GM12891 (cell line): Measurements from ENCODE around the gene FN3KRP.

ENCODE experiments used
- PAX5 ChIP-seq: IDR thresholded peaks from 2 replicates; pipeline ENCODE4 v1.6.1; 2011; ENCODE audit warnings: low read length, moderate library complexity, mild to moderate bottlenecking; ENCODE audit not compliant: insufficient read depth, severe bottlenecking
- POLR2A ChIP-seq: IDR thresholded peaks from 2 replicates; pipeline ENCODE4 v1.6.1; 2011; ENCODE audit warnings: low read depth, low read length, control low read depth
- POLR2AphosphoS5 ChIP-seq: IDR thresholded peaks from 2 replicates; pipeline ENCODE4 v1.6.1; 2011; ENCODE audit warnings: low read depth, low read length, control low read depth
- POU2F2 ChIP-seq: IDR thresholded peaks from 2 replicates; pipeline ENCODE4 v1.6.1; 2011; ENCODE audit warnings: low read depth, mild to moderate bottlenecking, control low read depth, low read length, moderate library complexity
- SPI1 ChIP-seq: IDR thresholded peaks from 2 replicates; pipeline ENCODE4 v1.6.1; 2011; ENCODE audit warnings: low read depth, low read length, control low read depth
- TAF1 ChIP-seq: IDR thresholded peaks from 2 replicates; pipeline ENCODE4 v1.6.1; 2011; ENCODE audit warnings: low read depth, low read length, control low read depth

- TF ChIP-seq POLR2A (no peak), TAF1 (no peak), POLR2AphosphoS5 (no peak), SPI1 (no peak), PAX5 (no peak), POU2F2 (no peak)
Measured at GRCh38 chr17:82710499-82711232, 5.8 kb upstream of the FN3KRP start.
